K562 (cell line): Measurements from ENCODE around the gene RBPJ. TPM values are rescaled to one million over a fixed set of nuclear protein-coding genes. Genes with fewer than 3 reads are reported as not detected.
A peak's percentile ranks its signal among the peaks of the same experiment; 100 is the strongest.

Experiments
- ATAC-seq: fragments of 200-7000 bp; cut with Tn5 transposase; 3 replicates; pipeline ENCODE4 v1.9.1; 2020; ENCODE audit warnings: moderate library complexity
- BruUV-seq: library from RNA; stranded (reverse); fragments of 400-500 nt; replicated peaks from 2 replicates; lab custom pipeline; 2021; lab: Mats Ljungman, UMichigan
- CTCF ChIA-PET: fragments of 300-600 bp; formaldehyde crosslinking; extraction: SDS; loops from one replicate; lab custom pipeline; 2021; ENCODE audit warnings: low intra/inter-chr PET ratio; lab: Yijun Ruan, JAX
- POLR2A ChIA-PET: fragments of 300-600, 350-650 bp; sonication (Branson Sonifier 250); formaldehyde crosslinking; extraction: SDS; loops from one replicate; lab custom pipeline; 2021; ENCODE audit warnings: antibody characterized with exemption, inconsistent platforms; lab: Yijun Ruan, JAX
- DNase-seq, 4 experiments: peaks; one replicate each; pipeline versions ENCODE4 v3.0.0 to v3.0.0-alpha.2; 2011 to 2018; ENCODE audit warnings: low spot score in 3 of 4, mixed read lengths in 3 of 4; ENCODE audit errors: extremely low read depth in 1 of 4
- FAIRE-seq: peaks from 2 replicates; lab custom pipeline; 2011; peaks lifted over from hg19 to GRCh38; lab: Jason Lieb, UNC
- H2AFZ ChIP-seq: 2 replicates; pipeline ENCODE4 v1.6.0; 2011; ENCODE audit warnings: low read depth, low read length, control low read depth, inconsistent platforms
- H3K27ac ChIP-seq: fragments of 200-600 bp; 3 replicates; pipeline ENCODE4 v1.8.0; 2011; ENCODE audit warnings: low read depth, mild to moderate bottlenecking, control low read depth, inconsistent platforms, low read length, moderate library complexity, mixed read lengths; ENCODE audit errors: extremely low read depth
- H3K27me3 ChIP-seq, 2 experiments: fragments of 300-600 bp in 1 of 2; 2 replicates in 1 of 2; 3 replicates in 1 of 2; pipeline versions ENCODE4 v1.6.0 to v1.8.0; 2011; ENCODE audit warnings: inconsistent platforms in 2 of 2, low read length in 2 of 2, mild to moderate bottlenecking in 1 of 2, mixed read lengths in 1 of 2, moderate library complexity in 1 of 2; ENCODE audit not compliant: control insufficient read depth in 2 of 2, insufficient read depth in 2 of 2
- H3K36me3 ChIP-seq: fragments of 300-600 bp; 3 replicates; pipeline ENCODE4 v1.8.0; 2011; ENCODE audit warnings: mild to moderate bottlenecking, low read length, inconsistent platforms; ENCODE audit not compliant: control insufficient read depth, insufficient read depth
- H3K4me1 ChIP-seq, 2 experiments: fragments of 200-600 bp in 1 of 2; replicated peaks in 1 of 2; 2 replicates in 1 of 2; 3 replicates in 1 of 2; pipeline versions ENCODE4 v1.5.1 to v1.8.0; 2011; ENCODE audit warnings: inconsistent platforms in 2 of 2, low read length in 2 of 2, mild to moderate bottlenecking in 1 of 2, mixed read lengths in 1 of 2, moderate library complexity in 1 of 2; ENCODE audit not compliant: control insufficient read depth in 2 of 2, insufficient read depth in 2 of 2
- H3K4me2 ChIP-seq: 2 replicates; pipeline ENCODE4 v1.6.1; 2011; ENCODE audit warnings: low read length, control low read depth, inconsistent platforms, mixed read lengths; ENCODE audit not compliant: insufficient read depth
- H3K4me3 ChIP-seq: fragments of 200-600 bp; sonication (generic), shearing (Covaris generic); 2 replicates; pipeline ENCODE4 v1.5.1; 2016; ENCODE audit warnings: control low read depth, inconsistent platforms
- H3K79me2 ChIP-seq: fragments of 200-600 bp; 3 replicates; pipeline ENCODE4 v1.8.0; 2011; ENCODE audit warnings: low read length, inconsistent platforms; ENCODE audit not compliant: control insufficient read depth, insufficient read depth
- H3K9ac ChIP-seq, 2 experiments: 2 replicates each; pipeline versions ENCODE4 v1.6.0 to v1.6.1; 2011; ENCODE audit warnings: low read depth in 2 of 2, low read length in 2 of 2, control low read depth in 1 of 2, inconsistent platforms in 1 of 2, mild to moderate bottlenecking in 1 of 2, mixed read lengths in 1 of 2; ENCODE audit not compliant: insufficient read depth in 1 of 2
- H3K9me1 ChIP-seq: one replicate; pipeline ENCODE4 v1.6.0; 2011; ENCODE audit warnings: inconsistent platforms, mild to moderate bottlenecking, low read length, moderate library complexity; ENCODE audit not compliant: control insufficient read depth, insufficient read depth
- H3K9me3 ChIP-seq: replicated peaks from 2 replicates; pipeline ENCODE4 v1.5.1; 2011; ENCODE audit warnings: low read depth, low read length, inconsistent platforms; ENCODE audit not compliant: control insufficient read depth, insufficient read depth
- H4K20me1 ChIP-seq: replicated peaks from 2 replicates; pipeline ENCODE4 v1.6.1; 2011; ENCODE audit warnings: low read length, inconsistent platforms, mixed read lengths; ENCODE audit not compliant: control insufficient read depth, insufficient read depth
- BCOR ChIP-seq: fragments of 450-650 bp; IDR thresholded peaks from 2 replicates; pipeline ENCODE4 v1.6.1; 2016
- CBX3 ChIP-seq, 2 experiments: IDR thresholded peaks; 1 replicate in 1 of 2; 2 replicates in 1 of 2; pipeline ENCODE4 v1.6.1; 2012; ENCODE audit warnings: inconsistent platforms in 2 of 2, low read length in 2 of 2, borderline replicate concordance in 1 of 2, control low read depth in 1 of 2
- HMG20A ChIP-seq: fragments of 450-650 bp; formaldehyde crosslinking; conservative IDR thresholded peaks from 2 replicates; pipeline ENCODE4 v1.4.0; 2020; ENCODE audit warnings: mild to moderate bottlenecking, mixed read lengths
- MECOM ChIP-seq: fragments of 250-450 bp; sonication (Bioruptor Pico); IDR thresholded peaks from 2 replicates; pipeline ENCODE4 v1.8.0; 2022; ENCODE audit warnings: inconsistent platforms
- MGA ChIP-seq: fragments of 450-650 bp; IDR thresholded peaks from 2 replicates; pipeline ENCODE4 v1.6.1; 2016; ENCODE audit warnings: mild to moderate bottlenecking, moderate library complexity
- NR3C1 ChIP-seq: sonication (generic); formaldehyde crosslinking; IDR thresholded peaks from 2 replicates; pipeline ENCODE4 v1.8.1; 2022; ENCODE audit warnings: missing genetic modification reagents
- PHTF2 ChIP-seq: fragments of 250-450 bp; sonication (Bioruptor Pico); IDR thresholded peaks from 2 replicates; pipeline ENCODE4 v1.5.0; 2021; ENCODE audit warnings: mild to moderate bottlenecking
- RBM25 ChIP-seq: fragments of 200-400 bp; formaldehyde crosslinking; IDR thresholded peaks from 2 replicates; pipeline ENCODE4 v1.6.1; 2018; ENCODE audit warnings: low read length, low read depth, moderate library complexity; ENCODE audit not compliant: severe bottlenecking
- WGBS: fragments of 100-300 bp; shearing (Covaris generic); methylation state at CpG from one replicate; pipeline ENCODE4 v1.1.6; 2016; ENCODE audit warnings: low coverage, mixed read lengths; ENCODE audit not compliant: insufficient coverage; ENCODE audit errors: missing lambda C conversion rate; 5-methylcytosine and 5-hydroxymethylcytosine counted together
- in situ Hi-C: fragments of 300-500 bp; cut with MboI; formaldehyde crosslinking; loops from 4 replicates; pipeline ENCODE4 v1.15.0; 2018; ENCODE audit warnings: inconsistent platforms, mixed read lengths
- intact Hi-C: fragments of 100-400 bp; cut with micrococcal nuclease; formaldehyde crosslinking; loops from 2 replicates; pipeline ENCODE4 v1.14.2; 2022
- polyA plus RNA-seq, 8 experiments: library from polyadenylated mRNA; depleted of rRNA in 4 of 8; stranded (reverse) in 5 of 8; unstranded in 3 of 8; fragments of >200 nt; fragmentation: Nextera tagmentation in 2 of 8; fragmentation: Illumina TruSeq in 1 of 8; extraction: Ambion mirVana in 2 of 8; extraction: Trizol in 1 of 8; gene quantifications; 2 replicates each; pipeline versions ENCODE4 v1.2.1 to v1.2.3, GENCODE V29; 2011 to 2014; ENCODE audit warnings: inconsistent platforms in 1 of 8, missing spikeins in 1 of 8
- total RNA-seq, 7 experiments: library from RNA; depleted of rRNA in 6 of 7; stranded (reverse); fragments of >200 nt in 6 of 7; fragmentation: Illumina TruSeq in 2 of 7; extraction: Trizol in 2 of 7; gene quantifications; 2 replicates each; pipeline versions ENCODE4 v1.2.1 to v1.2.3, GENCODE V29; 2011 to 2021; ENCODE audit warnings: low replicate concordance in 1 of 7

Gene RBPJ
- total and polyA plus RNA-seq, 9 of the 15 experiments (the other 6 are each of a cell fraction or from before 2014, with no cell fraction given): 17.2 to 49.4 (median 33.8) TPM

GRCh38 chr4:26463386-26463785, 142.6 kb downstream of the RBPJ start:
- Histone ChIP-seq H3K9me1 (no peaks in the 10 kb centered on the region), H3K4me3 (no peak overlapping the region), H3K9me3 (peaks cover 4% of the 10 kb centered on the region), H3K27ac (no peak overlapping the region), H3K4me2 (no peak overlapping the region), H3K4me1 (no peaks in the 10 kb centered on the region), H3K27me3 (peaks cover 15 to 35% of the 10 kb centered on the region in 2 experiments; a peak in 4 of 5 replicates), H2AFZ (no peak overlapping the region), H3K9ac (no peak overlapping the region), H4K20me1 (no peaks in the 10 kb centered on the region), H3K36me3 (no peaks in the 10 kb centered on the region), H3K79me2 (no peaks in the 10 kb centered on the region)
- in situ Hi-C loops: loop anchor here (5.0 kb wide), 1 partner anchor 244 kb away; no protein-coding TSS in a partner anchor
- CTCF ChIA-PET: no interaction called here
- intact Hi-C loops: no loop called here
- TF ChIP-seq CBX3 (IDR thresholded peaks at IDR 0.05; ENCODE audit: borderline replicate concordance in 1 of 2, low read length in 2 of 2): peak in 1 of 2 experiments; percentile 38; a peak in 1 of 3 replicates
- no peak for TF ChIP-seq NR3C1 (CRISPR knock-in tag)
- no peak for TF ChIP-seq MGA
- TF ChIP-seq RBM25: peak; percentile 41
- peak; percentile 74; the same call in 1 of the 2 replicates for TF ChIP-seq BCOR
- TF ChIP-seq MECOM: no peak
- no peak for TF ChIP-seq HMG20A (CRISPR knock-in tag)
- no peak for TF ChIP-seq PHTF2 (CRISPR knock-in tag)
- ATAC-seq: no peak
- WGBS: 2% methylated on average over 2 of the region's 2 CpGs
- no peak for FAIRE-seq
- POLR2A ChIA-PET: interaction anchor here (0.6 kb wide), 2 partner anchors 11 to 1009 kb away, joined by 4 to 5 read pairs; no protein-coding TSS in a partner anchor
- no peak for DNase-seq
- no TSS peak for BruUV-seq
